NCI-H345 (cell line): ENCODE results near the gene P4HB.

Source experiments
- DNase-seq: peaks from one replicate; lab custom pipeline; 2025; lab: John Stamatoyannopoulos, UW

P4HB gene

DNA sequence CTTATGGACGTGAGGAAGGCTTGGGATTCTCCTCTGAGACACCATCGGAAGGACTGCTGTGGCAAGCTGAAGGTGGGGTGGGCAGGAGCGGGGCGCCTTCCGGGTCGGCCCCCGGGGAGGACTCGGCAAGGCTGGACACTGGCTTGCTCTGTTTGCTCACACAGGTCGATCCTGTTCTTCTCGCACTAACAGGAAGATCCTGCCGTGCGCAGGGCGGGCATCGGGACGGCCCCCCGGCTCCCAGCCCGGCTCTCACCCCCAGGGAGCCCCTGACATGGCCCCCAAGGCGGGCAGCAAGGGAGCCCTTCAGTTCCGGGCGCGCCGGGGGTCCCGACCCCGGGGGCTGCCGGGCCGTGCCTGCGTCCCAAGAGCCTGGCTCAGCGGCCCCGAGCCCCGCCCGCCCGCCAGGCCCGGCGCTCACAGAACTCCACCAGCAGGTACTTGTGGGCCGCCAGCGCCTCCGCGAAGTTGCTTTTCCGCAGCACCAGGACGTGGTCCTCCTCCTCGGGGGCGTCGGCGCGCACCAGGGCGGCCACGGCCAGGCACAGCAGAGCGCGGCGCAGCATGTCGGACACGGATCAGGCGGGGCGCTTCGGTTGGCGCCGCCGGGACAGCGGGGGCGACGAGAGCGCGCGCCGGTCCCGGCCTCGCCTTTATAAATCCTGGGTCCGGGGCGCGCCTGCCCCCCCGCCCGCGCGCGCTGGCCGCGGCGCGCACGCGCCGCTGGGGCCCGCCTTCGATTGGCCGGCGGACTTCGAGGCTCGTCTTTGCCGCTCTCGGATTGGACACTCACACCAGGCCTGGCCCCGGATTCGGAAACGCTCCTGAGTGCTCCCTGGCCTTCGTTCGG lies at the start of gene P4HB:
TSS of gene P4HB (minus strand) at position 630 of the 850 bp plus-strand sequence. CDS start at position 566, 64 bp downstream.
- no peak for DNase-seq

DNA sequence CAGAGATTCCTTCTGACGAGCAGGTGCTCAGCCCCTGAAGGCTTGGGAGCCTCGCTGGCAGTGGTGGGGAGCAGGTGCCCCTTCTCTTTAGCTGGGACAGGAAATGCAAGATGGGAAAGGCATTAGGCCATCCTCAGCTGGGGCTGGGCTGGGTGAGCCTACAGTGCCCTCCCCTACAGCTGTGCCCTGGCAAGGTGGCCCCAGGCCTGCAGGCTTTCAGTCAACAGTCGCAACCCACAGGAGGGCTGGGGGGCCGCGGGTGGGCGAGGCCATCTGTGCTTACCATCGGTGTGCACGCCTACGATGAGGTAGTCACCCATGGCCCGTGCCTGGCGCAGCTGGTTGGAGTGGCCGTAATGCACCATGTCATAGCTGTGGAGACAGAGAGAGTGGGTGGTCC lies 48.9 kb upstream of the P4HB start:
- DNase-seq, result no peak

DNA sequence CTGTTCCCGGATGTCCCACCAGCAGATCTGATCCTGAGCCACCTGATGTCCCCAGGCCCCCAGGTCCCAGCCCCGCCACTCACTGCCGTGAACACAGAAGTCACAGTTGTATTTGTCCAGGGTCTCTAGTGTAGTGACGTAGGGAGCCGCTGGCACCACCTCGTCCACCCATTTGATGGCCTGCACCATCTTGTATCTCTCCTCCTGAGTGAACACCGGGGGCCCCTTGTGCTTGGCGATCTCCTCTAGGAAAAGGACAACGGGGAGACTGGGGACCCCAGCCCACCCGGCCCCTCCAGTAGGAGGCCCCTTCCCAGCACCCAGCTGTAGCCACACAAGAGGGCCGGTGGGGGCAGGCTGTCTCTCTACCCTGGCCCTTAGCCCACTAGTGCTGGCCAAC lies 48.5 kb upstream of the P4HB start:
- no peak for DNase-seq

DNA sequence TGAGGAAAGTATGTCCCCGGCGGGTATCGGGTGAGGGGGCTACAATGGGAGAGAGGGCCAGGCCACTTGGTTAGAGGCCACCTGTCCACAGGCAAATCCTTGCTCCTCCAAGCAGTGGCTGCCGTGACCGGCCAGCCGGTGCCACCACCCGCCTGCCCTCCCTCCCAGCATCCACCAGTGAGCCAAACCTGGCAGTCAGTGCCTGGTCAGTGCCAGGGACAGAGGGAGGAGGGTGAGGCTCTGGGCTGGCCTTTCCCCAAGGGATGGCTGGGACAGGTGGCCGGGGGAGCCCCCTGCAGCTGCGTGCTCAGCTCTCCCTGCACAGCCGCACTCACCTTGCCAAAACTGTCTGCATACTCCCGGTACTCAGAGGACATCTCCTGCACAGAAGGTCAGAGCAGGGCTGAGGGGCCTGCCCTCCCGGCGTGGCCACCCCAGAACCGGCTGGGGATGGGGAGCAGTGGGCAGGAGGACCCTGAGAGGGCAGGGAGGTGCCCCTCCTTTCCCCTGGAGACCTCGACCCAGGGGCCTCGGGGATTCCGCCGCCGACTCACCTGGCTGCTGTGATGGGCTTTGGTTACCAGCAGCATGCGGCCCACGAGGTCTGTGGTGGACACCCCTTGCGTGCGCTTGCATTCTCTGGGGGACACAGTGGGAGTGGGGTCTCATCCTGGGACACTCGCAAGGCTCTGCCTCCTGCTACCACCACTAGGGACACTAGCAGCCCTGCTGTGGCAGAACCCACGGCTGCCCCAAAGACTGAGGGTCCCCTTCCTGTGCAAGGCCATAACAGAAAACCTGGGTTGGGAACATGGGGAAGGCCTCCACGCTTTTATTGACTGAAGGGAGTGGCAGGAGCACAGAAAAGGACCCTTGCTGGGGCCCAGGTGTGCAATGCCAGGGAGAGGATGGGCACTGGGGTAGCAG lies 47.1 kb upstream of the P4HB start:
- DNase-seq, result no peak

DNA sequence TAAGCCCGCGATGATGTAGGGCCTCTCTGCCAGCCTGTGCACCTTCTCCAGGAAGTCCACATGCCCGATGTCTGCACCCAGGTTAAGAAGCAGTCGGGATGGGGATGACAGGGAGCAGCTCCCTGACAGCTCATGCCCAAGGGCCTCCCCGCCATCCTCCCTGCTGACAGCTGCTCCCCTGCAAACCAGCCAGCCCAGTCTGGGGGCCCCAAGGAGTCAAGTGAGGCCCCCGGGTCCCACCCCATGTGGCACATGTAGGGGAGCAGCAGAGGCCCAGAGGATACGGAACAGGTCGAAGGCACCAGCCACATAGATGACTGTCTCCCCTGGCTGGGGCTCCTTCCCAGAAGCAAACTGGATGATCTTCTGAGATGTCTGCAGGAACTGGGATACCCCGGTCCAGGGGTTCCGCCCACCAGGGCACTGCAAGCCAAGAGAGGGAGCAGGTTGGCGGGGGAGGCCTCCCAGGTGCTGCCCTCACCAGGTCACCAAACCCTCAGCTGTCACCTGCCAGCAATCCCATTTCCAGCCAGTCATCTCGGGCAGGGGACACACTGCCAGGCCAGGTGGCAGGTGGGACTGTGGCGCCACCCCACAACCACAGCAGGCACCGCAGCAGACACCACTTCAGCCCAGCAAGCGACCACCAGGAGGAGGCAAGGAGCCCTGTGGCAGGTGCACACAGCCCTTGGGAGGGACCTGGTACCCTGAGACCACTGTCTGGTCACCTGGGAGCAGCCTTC lies 46.3 kb upstream of the P4HB start:
- no peak for DNase-seq

DNA sequence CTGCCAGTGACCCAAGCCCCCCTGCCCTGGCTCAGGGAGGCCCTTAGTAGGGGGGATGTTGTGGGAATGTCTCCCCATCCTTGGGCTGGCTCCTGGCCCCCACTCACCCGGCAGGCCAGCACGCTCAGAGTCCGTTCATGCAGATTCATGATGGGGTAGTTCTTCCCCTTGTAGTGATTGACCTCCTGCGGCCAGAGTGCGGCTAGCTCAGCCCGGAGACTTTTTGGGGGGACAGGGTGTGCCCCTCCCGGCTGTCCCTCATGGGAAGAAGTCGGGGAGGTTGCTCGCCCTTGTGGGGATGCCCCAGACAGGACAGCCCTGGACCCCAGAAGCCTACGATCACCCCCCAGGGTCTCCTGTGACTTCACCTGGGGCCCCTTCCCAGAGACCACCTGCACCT lies 45.7 kb upstream of the P4HB start:
- DNase-seq, result no peak

DNA sequence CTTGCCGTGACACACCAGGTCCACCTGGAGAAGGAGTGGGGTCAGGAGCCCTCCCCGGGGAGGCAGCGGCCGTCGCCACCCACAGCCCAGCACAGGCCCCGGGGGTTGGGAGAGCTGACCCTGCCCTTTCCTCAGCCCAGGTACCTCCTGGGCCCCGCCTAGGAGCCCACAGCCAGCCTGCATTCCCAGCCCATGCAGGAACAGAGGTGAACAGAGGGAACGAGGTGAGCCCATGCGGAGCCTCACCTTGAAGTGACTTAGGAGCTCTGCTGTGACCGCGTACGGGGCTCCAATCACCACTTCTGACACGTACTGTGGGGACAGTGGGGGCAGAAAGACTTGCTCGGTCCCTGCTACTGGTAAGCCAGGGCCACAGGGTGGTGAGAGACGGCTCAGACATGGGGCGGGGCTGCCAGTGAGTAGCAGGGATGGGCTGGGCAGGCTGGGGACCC lies 45.1 kb upstream of the P4HB start:
- DNase-seq, result no peak

DNA sequence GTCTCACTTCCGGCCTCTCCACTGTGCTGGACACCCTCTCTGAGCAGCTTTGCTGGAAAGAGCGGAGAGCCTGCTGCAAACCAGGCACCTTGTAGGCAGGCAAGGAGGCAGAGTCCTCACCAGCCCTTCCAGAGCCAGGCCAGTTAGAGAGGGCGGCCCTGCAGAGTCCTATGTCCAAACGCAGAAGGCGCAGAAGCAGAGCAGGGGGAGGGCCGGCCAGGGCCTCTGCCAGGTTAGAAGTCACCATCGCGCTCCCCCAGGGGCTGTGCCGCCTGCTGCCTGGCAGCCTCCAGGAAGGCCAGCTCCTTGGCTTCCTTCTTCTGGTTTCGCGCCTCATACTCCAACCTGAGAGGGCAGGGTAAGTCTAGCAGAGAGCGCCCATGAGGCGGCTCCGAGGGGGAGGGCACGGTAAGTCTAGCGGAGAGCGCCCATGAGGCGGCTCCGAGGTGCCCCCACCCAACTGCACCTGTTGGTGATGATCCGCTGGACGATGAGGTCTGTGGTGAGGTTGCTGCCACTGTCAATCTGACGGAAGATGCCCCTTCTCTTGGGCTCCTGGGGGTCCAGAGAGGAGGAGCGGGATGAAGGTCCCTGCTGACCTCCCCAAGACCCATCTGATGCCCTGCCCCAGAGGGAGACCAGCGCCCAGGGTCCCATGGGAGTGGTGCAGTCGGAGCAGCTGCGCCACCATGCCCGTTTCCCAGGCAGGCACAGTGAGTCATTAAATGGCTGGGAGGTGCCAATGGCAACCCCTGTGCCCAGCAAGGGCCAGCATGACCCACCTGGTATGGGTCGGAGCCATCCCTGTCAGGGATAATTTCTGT lies 44.5 kb upstream of the P4HB start:
- no peak for DNase-seq

DNA sequence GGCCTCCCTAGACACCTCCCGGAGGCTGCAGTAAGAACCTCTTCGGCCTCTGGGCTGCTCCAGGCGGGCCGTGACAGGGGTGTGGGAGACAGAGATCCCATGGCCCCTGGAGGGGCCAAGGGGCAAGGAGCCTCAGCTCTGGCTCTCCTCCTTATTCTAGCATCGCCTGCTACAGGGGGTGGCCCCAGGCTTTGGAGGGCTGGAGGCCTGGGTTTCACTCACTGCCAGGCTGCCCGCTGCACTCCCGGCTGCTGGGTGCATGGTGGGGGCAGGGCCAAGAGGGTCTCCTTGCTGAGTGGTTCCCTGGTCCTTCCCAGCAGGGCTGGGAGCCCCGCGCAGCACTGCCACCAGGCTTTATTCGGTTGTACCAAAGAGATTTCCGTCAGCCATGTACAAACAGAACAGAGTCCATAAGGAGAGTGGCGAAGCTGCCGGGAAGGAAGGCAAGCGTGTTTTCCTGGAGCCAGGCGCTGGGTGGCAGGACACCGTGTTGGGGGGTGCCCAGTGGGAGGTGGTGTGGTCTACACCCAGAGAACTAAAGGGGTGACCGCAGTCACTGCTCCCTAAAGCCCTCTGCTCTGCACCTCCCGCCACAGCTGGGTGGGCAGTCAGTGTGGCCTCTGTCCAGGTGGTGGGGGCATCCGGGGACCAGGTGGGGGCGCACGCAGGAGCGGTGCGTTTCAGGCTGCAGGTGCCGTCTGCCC lies 43.7 kb upstream of the P4HB start:
- DNase-seq, result no peak

DNA sequence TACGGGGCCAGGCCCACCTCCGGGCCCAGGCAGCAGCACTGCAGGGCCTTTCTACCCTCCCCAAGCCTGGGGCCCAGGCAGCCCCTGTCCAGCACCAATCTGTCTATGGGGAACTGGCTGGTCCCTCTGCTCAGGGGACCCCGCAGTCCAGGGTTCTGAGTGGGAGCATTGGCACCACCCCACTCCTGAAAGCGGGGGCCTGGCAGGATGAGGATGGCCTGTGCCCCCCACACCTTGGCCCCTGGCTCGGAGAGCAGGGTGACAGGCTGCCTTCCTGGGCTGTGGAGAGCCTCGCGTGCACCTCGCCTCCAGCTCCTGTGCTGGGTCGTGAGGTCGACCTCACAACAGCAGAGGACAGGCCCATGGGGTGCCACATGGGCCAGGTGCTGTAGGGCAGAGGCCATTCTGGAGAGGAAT lies 43.1 kb upstream of the P4HB start:
- no peak for DNase-seq

DNA sequence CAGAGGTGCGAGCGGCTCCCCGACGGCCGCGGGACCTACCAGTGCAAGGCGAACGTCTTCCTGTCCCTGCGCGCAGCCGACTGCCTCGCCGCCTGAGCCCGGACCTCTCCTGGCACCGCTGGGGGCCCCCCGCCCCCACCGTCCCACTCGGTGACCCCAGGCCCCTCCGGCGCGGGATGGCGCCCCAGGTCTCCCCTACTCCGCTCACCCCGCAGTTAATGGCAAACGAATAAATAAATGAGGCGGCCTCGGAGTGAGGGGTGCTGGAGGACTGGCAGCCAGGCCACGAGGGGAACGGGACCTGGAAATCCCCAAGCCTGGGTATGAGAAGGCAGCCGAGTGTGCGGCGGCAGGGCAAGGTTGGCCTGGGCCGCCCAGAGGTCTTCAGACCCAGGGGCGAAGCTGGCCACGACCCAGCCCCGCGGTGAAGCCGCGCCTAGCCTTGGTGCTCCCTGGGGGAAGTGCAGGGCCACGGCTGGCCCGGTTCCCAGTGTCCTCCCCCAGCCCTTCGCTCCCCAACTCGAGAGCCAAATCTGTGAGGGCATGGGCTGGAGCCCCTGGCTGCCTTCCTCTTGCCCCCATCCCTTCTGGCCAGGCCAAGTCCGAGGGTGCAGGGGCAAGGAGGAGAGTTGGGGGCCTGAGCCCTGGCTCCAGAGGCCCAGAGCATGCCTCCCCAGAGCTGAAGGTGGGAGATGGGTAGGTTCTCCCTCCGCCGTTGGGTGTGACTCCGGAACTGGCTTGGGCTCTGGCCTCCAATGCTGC lies 42.5 kb upstream of the P4HB start:
- no peak for DNase-seq

DNA sequence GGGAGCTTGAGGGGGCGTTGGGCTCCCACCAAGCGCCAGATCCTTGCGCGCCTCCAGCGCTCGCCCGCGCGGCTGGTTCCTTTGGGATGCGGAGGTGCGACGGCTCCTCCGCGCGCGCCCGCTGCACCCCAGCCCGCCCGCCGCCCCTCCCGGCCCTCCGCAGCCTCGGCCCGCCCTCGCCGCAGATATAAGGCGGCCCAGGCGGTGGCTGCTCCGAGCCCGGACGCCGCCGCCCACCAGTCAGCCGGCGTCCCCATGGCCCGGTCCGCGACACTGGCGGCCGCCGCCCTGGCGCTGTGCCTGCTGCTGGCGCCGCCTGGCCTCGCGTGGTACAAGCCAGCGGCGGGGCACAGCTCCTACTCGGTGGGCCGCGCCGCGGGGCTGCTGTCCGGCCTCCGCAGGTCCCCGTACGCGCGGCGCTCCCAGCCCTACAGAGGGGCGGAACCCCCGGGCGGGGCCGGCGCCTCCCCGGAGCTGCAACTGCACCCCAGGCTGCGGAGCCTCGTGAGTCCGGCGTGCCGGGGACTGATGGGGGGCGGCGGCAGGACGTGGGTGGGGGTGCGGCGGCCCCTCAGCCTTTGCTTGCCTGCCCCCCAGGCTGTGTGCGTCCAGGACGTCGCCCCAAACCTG lies 41.8 kb upstream of the P4HB start, which contains the start of gene NPB:
TSS of gene NPB (plus strand) at position 216 of the 630 bp plus-strand sequence. CDS start at position 256, 40 bp downstream.
- peak; percentile 22 for DNase-seq

DNA sequence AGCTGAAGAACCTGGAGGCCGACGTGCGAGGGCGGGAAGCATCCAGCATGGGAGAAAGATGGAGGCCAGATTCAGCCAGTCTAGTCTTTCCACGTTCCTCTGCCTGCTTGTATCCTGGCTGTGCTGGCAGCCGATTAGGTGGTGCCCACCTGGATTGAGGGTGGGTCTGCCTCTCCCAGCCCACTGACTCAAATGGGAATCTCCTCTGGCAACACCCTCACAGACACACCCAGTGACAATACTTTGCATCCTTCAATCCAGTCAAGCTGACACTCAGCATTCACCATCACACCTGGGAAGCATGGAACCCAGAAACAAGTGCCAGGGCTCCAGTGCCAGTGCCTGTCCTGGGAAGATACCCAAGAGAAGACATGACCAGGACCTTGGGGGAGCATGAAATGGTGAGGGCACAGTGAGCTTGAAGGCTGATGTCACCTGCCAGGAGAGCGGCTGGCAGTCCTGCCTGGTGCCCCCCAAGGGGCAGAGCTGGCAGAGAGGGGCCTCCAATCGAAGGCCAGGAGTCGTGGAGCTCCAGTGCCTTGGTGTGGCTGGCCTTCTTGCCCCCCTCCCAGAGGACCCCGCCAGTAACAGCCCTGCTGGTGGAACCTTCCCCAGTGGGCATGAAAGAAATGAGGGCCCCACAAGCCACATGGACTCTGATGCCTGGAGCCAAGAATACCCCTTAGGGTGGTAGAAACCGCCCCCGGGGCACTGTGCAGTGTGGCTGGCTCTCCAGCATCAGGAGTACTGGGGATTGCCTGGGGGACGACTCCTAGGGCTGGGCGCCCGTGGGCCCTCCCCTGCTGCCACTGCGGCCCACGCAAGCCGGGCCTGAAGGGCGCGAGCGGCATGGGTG lies 41.1 kb upstream of the P4HB start:
- no peak for DNase-seq

DNA sequence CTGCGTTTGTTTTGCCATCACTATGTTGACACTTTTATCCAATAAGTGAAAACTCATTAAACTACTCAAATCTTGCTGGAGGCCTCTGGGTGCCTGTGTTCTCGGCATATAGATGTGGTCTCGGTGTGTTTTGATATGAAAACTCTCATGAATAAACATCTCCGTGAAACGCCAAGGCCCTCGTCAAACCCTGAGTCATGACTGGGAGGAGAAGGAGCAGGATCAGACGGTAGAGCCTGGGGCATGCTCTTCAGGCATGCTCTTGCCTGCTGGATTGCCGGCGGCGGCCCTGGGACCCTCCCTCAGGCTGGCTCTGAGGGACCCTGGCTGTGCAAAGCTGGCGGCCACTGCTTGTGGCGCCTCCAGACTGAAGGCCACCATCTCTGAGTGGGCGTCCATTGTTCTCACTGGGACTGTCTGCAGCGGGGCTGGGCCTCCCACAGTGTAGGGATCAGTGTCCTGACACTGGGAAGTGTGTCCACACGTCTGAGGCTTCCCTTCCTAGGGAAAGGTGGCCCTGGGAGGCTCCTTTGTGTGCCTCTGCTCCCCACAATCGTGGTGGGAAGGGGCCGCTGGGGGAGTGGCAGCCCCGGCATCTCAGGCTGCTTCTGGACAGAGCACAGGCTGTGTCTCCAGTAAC lies 40.0 kb upstream of the P4HB start:
- no peak for DNase-seq

DNA sequence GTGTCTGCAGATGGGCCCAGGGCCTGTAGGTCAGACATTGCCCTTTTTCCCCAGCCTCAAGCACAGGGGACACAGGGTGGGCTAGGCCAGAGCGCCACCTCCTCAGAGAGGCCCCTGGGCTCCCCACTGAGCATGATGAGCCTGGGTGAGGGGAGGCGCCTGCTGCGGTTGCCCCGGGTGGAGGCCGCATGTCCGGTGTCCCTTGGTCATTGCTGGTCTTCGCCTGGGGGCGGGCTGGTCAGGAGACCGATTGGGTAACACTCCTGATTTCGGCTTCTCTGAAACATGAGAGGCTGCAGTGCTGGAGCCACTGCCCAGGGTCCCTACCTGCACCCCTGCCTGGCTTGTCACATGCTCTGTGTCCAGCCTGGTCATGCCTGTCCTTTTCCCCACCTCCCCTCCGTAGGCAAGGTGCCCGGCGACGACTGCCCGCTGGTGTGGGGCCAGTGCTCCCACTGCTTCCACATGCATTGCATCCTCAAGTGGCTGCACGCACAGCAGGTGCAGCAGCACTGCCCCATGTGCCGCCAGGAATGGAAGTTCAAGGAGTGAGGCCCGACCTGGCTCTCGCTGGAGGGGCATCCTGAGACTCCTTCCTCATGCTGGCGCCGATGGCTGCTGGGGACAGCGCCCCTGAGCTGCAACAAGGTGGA lies 39.3 kb upstream of the P4HB start:
- DNase-seq, result no peak

DNA sequence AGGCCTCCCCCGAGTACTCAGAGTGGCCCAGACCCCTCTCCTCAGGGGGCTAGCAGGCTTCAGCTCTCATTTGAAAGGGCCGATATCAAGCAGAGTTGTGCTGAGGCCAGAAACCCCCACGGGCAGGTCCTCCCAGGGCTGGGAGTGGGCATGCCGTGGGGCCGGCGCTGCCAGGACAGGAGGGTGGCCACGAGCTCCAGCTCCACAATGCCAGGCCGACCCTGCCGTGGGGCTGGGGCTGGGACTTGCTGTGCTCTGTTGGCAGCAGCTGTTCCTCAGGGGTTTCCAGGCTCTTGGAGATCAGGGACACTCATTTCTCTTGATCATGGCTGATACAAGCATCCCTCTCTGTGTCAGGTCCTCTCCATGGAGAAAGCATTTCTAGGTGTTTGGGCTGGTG lies 38.5 kb upstream of the P4HB start:
- DNase-seq, result no peak
